Activated B cell treated with CpG ODN at 0.5 μM for 24 hours (primary cell): Measurements from ENCODE around the gene SHBG. TPM values are rescaled to one million over a fixed set of nuclear protein-coding genes. Genes with fewer than 3 reads are reported as not detected.
"Not testable (repeated sequence)": the region's sequence is repeated elsewhere in the genome, so short reads cannot be mapped to it uniquely, and the experiment has no call there.

Experiments
- ATAC-seq: fragments of 200-7000 bp; cut with Tn5 transposase; one replicate; pipeline ENCODE4 v1.10.0; 2021; ENCODE audit warnings: low read depth, mild to moderate bottlenecking, moderate library complexity
- CTCF ChIA-PET: fragments of 350-600 bp; sonication (Branson Sonifier 250); formaldehyde crosslinking; loops from one replicate; lab custom pipeline; 2021; ENCODE audit warnings: antibody characterized with exemption; lab: Charles Lee
- POLR2A ChIA-PET: fragments of 350-600 bp; sonication (Branson Sonifier 250); formaldehyde crosslinking; loops from one replicate; lab custom pipeline; 2021; ENCODE audit warnings: antibody characterized with exemption; lab: Charles Lee
- DNase-seq: peaks from one replicate; pipeline ENCODE4 v3.0.0; 2022
- H3K27ac Mint-ChIP-seq: one replicate; pipeline ENCODE4 v1.8.0; 2020; ENCODE audit warnings: mixed read lengths
- H3K27me3 Mint-ChIP-seq: one replicate; pipeline ENCODE4 v1.8.0; 2021; ENCODE audit warnings: mixed read lengths
- H3K36me3 Mint-ChIP-seq: one replicate; pipeline ENCODE4 v1.8.0; 2021; ENCODE audit warnings: low read depth, mixed read lengths
- H3K4me1 Mint-ChIP-seq: one replicate; pipeline ENCODE4 v1.8.0; 2021; ENCODE audit warnings: mixed read lengths
- H3K4me3 Mint-ChIP-seq: one replicate; pipeline ENCODE4 v1.8.0; 2020; ENCODE audit warnings: mild to moderate bottlenecking, mixed read lengths
- H3K9me3 Mint-ChIP-seq: one replicate; pipeline ENCODE4 v1.8.0; 2020; ENCODE audit warnings: mixed read lengths
- CTCF ChIP-seq: fragments of 200-600 bp; IDR thresholded peaks from one replicate; pipeline ENCODE4 v1.8.0; 2022; ENCODE audit warnings: antibody characterized with exemption, mild to moderate bottlenecking
- intact Hi-C: fragments of 100-400 bp; cut with micrococcal nuclease; formaldehyde crosslinking; loops from one replicate; pipeline ENCODE4 v1.15.1; 2024
- total RNA-seq: library from RNA; stranded (reverse); gene quantifications from 2 replicates; pipeline ENCODE4 v1.2.3, GENCODE V29; 2022

Gene SHBG
- total RNA-seq, 1 donor from 2014 or later, result not detected

- Mint-ChIP-seq H3K4me3 (no peak overlapping the region), H3K27me3 (no peaks in the 10 kb centered on the region), H3K9me3 (no peaks in the 10 kb centered on the region), H3K36me3 (no peaks in the 10 kb centered on the region), H3K27ac (no peak overlapping the region), H3K4me1 (peaks cover 3% of the 10 kb centered on the region)
- POLR2A ChIA-PET, result interaction anchor here (0.6 to 1.7 kb wide), 3 partner anchors 12 to 54 kb away, joined by 3 to 21 read pairs (median 5); partner anchors contain the start of genes ATP1B2, TP53 and WRAP53
- no peak for DNase-seq
- intact Hi-C loops, result loop anchor here (1.0 kb wide), 1 partner anchor 56 kb away; the partner anchor contains the start of gene WRAP53
- CTCF ChIA-PET, result interaction anchor here (0.9 to 4.9 kb wide), 5 partner anchors 18 to 112 kb away, joined by 3 to 40 read pairs (median 4); partner anchors contain the start of genes ATP1B2, TP53 and WRAP53
- ATAC-seq, result peak; percentile 22
- TF ChIP-seq CTCF, result no peak
Observed at GRCh38 chr17:7632492-7632894, 2.6 kb downstream of the SHBG start.

- H3K4me3 Mint-ChIP-seq, result no peak overlapping the region
- H3K9me3 Mint-ChIP-seq, result no peaks in the 10 kb centered on the region
- no peak for DNase-seq
- H3K4me1 Mint-ChIP-seq, result no peaks in the 10 kb centered on the region
- H3K27me3 Mint-ChIP-seq, result no peaks in the 10 kb centered on the region
- POLR2A ChIA-PET, result interaction anchor here (1.0 to 1.7 kb wide), 2 partner anchors 13 to 54 kb away, joined by 3 to 21 read pairs; partner anchors contain the start of genes TP53 and WRAP53
- no peak for TF ChIP-seq CTCF
- ATAC-seq, result no peak
- no peak overlapping the region for H3K27ac Mint-ChIP-seq
- CTCF ChIA-PET, result interaction anchor here (1.0 to 4.9 kb wide), 4 partner anchors 18 to 111 kb away, joined by 3 to 40 read pairs (median 6); partner anchors contain the start of genes ATP1B2, TP53 and WRAP53
- H3K36me3 Mint-ChIP-seq, result no peaks in the 10 kb centered on the region
- intact Hi-C loops, result no loop called here
Observed at GRCh38 chr17:7633093-7633492, 3.2 kb downstream of the SHBG start.

GRCh38 chr17:7634384-7634783 lies 4.4 kb downstream of the SHBG start:
- no peaks in the 10 kb centered on the region for H3K27me3 Mint-ChIP-seq
- no peak overlapping the region for H3K27ac Mint-ChIP-seq
- DNase-seq, result no peak
- H3K4me1 Mint-ChIP-seq, result no peaks in the 10 kb centered on the region
- no peak for ATAC-seq
- intact Hi-C loops, result no loop called here
- H3K36me3 Mint-ChIP-seq, result no peaks in the 10 kb centered on the region
- TF ChIP-seq CTCF, result no peak
- no peak overlapping the region for H3K4me3 Mint-ChIP-seq
- ChIA-PET POLR2A (interaction anchor here (0.8 kb wide), 1 partner anchor 54 kb away, joined by 3 read pairs; the partner anchor contains the start of gene WRAP53), CTCF (interaction anchor here (4.9 kb wide), 1 partner anchor 53 kb away, joined by 40 read pairs; the partner anchor contains the start of genes TP53 and WRAP53)
- H3K9me3 Mint-ChIP-seq, result no peaks in the 10 kb centered on the region

- Mint-ChIP-seq H3K4me1 (no peaks in the 10 kb centered on the region), H3K9me3 (no peaks in the 10 kb centered on the region), H3K4me3 (no peak overlapping the region), H3K27ac (no peak overlapping the region), H3K36me3 (no peaks in the 10 kb centered on the region), H3K27me3 (no peaks in the 10 kb centered on the region)
- CTCF ChIA-PET, result no interaction called here
- DNase-seq (no peak), ATAC-seq (no peak)
- POLR2A ChIA-PET, result no interaction called here
- intact Hi-C loops, result no loop called here
- no peak for TF ChIP-seq CTCF
Observed at GRCh38 chr17:7636163-7636562, 6.2 kb downstream of the SHBG start.

GRCh38 chr17:7640783-7641182 lies 10.8 kb downstream of the SHBG start:
- H3K4me3 Mint-ChIP-seq, result no peak overlapping the region
- CTCF ChIA-PET, result no interaction called here

GRCh38 chr17:7641635-7642034 lies 11.7 kb downstream of the SHBG start:
- H3K9me3 Mint-ChIP-seq, H3K4me3 Mint-ChIP-seq, DNase-seq, H3K36me3 Mint-ChIP-seq, CTCF ChIA-PET, H3K27ac Mint-ChIP-seq, intact Hi-C loops, ATAC-seq, H3K4me1 Mint-ChIP-seq: not testable (repeated sequence)
- peaks cover 12% of the 10 kb centered on the region for H3K27me3 Mint-ChIP-seq
- POLR2A ChIA-PET, result interaction anchor here (0.7 kb wide), 1 partner anchor 44 kb away, joined by 3 read pairs; no protein-coding TSS in a partner anchor

More at GRCh38 chr17:7640783-7641182, 10.8 kb downstream of the SHBG start:
- Mint-ChIP-seq H3K27ac (no peak overlapping the region), H3K27me3 (peaks cover 6% of the 10 kb centered on the region), H3K36me3 (no peaks in the 10 kb centered on the region), H3K4me1 (peaks cover 5% of the 10 kb centered on the region), H3K9me3 (no peaks in the 10 kb centered on the region)
- no peak for DNase-seq
- POLR2A ChIA-PET, result no interaction called here
- no peak for ATAC-seq
- intact Hi-C loops, result no loop called here
- no peak for TF ChIP-seq CTCF
